Right atrium auricular region (tissue), 2 donors: Measurements from ENCODE around the gene EIF2S2. TPM values are rescaled to one million over a fixed set of nuclear protein-coding genes. Genes with fewer than 3 reads are reported as not detected.

ENCODE experiments used
- DNase-seq: peaks from one replicate; pipeline ENCODE4 v3.0.0-alpha.2; 2019; ENCODE audit warnings: low spot score
- H3K27ac ChIP-seq, 2 donors: fragments of 200-600 bp; sonication (generic); 1 replicate in 1 of 2; 2 replicates in 1 of 2; pipeline ENCODE4 v1.5.1; 2016 to 2019
- H3K27me3 ChIP-seq, 2 donors: fragments of 200-600 bp; sonication (generic); one replicate each; pipeline versions ENCODE4 v1.5.1 to v1.6.0; 2017 to 2019
- H3K36me3 ChIP-seq: fragments of 200-600 bp; sonication (generic); one replicate; pipeline ENCODE4 v1.5.1; 2016
- H3K4me1 ChIP-seq, 2 donors: fragments of 200-600 bp; sonication (generic); one replicate each; pipeline versions ENCODE4 v1.5.1 to v1.6.0; 2017 to 2019
- H3K4me3 ChIP-seq, 2 donors: fragments of 200-600 bp; sonication (generic); 1 replicate in 1 of 2; 2 replicates in 1 of 2; pipeline ENCODE4 v1.5.1; 2017 to 2019; ENCODE audit warnings: mild to moderate bottlenecking in 1 of 2, moderate library complexity in 1 of 2
- H3K9me3 ChIP-seq, 2 donors: fragments of 200-600 bp; sonication (generic); one replicate each; pipeline ENCODE4 v1.5.1; 2019
- CTCF ChIP-seq, 2 donors: fragments of 200-600 bp; sonication (generic); IDR thresholded peaks; one replicate each; pipeline ENCODE4 v1.5.1; 2019; ENCODE audit warnings: antibody characterized with exemption in 2 of 2
- total RNA-seq, 2 donors: library from RNA; depleted of rRNA; stranded (reverse); fragments of >200 nt; gene quantifications; one replicate each; pipeline ENCODE4 v1.1.0, GENCODE V29; 2016

The EIF2S2 gene
- total RNA-seq, 2 donors from 2014 or later: 35.1 to 35.6 TPM

GRCh38 chr20:34110025-34110744 is 1.9 kb downstream of the EIF2S2 start:
- TF ChIP-seq CTCF (IDR thresholded peaks at IDR 0.05): no peak
- Histone ChIP-seq H3K4me3 (peak overlapping the region; percentile 76 to 98), H3K36me3 (peaks cover 1% of the 10 kb centered on the region), H3K27ac (peak overlapping the region in 1 of 2 donors; percentile 93), H3K9me3 (no peaks in the 10 kb centered on the region), H3K27me3 (no peaks in the 10 kb centered on the region), H3K4me1 (peaks cover 0 to 38% of the 10 kb centered on the region in 2 donors)
- DNase-seq: no peak

- H3K4me3 ChIP-seq: no peak overlapping the region
- H3K27me3 ChIP-seq: no peaks in the 10 kb centered on the region
- no peak for TF ChIP-seq CTCF (IDR thresholded peaks at IDR 0.05)
- no peaks in the 10 kb centered on the region for H3K9me3 ChIP-seq
- H3K36me3 ChIP-seq: peaks cover 9% of the 10 kb centered on the region
- H3K4me1 ChIP-seq: peaks cover 0 to 38% of the 10 kb centered on the region in 2 donors
- DNase-seq: no peak
- no peak overlapping the region for H3K27ac ChIP-seq
Observed at GRCh38 chr20:34109442-34109841, 2.6 kb downstream of the EIF2S2 start.

DNA sequence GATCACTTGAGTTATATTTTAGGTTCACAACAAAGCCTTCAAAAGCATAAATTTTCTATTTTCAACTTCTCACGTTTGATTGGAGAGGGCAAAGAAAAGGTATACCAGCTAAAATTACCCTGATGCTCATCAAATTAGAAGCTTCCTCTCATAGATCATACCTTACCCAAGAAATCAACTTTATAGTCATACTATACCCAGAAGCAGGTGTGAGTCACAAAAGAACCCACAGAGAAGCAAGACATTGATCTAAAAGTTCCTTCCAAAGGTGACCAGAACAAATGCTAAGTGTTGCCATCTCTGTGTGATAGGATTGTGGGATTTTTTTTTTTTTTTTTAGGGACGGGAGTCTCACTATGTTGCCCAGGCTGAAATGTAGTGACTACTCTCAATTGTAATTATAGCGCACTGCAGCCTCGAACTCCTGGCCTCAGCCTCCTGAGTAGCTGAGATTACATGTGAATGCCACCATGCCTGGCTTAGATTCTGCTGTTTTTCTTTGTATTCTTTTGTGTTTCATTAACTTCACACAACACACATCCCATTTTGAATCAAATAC is 3.3 kb downstream of the EIF2S2 start:
- Histone ChIP-seq H3K4me1 (peaks cover 0 to 38% of the 10 kb centered on the region in 2 donors), H3K27me3 (no peaks in the 10 kb centered on the region), H3K4me3 (no peak overlapping the region), H3K27ac (no peak overlapping the region), H3K36me3 (peaks cover 16% of the 10 kb centered on the region), H3K9me3 (no peaks in the 10 kb centered on the region)
- DNase-seq: no peak
- no peak for TF ChIP-seq CTCF (IDR thresholded peaks at IDR 0.05)

DNA sequence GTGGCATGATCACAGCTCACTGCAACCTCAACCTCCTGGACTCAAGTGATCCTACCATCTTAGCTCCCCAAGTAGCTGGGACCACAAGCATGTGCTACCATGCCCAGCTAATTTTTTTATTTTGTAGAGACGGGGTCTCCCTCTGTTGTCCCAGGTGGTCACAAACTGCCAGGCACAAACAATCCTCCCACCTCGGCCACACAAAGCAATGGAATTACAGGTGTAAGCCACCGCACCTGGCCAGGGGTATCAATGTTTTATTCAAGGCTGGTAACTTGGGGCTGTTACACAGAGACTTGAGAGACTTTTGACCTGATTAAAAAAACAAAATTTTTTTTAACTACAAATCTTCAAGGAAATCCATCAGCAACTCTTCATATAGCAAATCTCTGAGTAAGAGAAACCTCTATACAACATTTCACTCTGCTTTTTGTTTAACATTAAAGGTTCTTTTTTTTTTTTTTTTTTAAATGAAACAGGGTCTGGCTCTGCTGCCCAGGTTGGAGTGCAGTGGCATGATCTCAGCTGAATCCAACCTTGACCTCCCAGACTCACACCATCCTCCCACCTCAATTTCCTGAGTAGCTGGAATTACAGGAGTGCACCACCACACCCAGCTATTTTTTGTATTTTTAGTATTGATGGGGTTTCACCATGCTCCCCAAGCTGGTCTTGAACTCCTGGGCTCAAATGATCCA is 5.9 kb downstream of the EIF2S2 start:
- Histone ChIP-seq H3K4me3 (no peak overlapping the region), H3K27ac (no peak overlapping the region), H3K36me3 (peaks cover 42% of the 10 kb centered on the region), H3K27me3 (no peaks in the 10 kb centered on the region), H3K9me3 (no peaks in the 10 kb centered on the region), H3K4me1 (peaks cover 0 to 38% of the 10 kb centered on the region in 2 donors)
- no peak for TF ChIP-seq CTCF (IDR thresholded peaks at IDR 0.05)
- DNase-seq: no peak

- Histone ChIP-seq H3K36me3 (peaks cover 61% of the 10 kb centered on the region), H3K27ac (no peak overlapping the region), H3K9me3 (no peaks in the 10 kb centered on the region), H3K27me3 (no peaks in the 10 kb centered on the region), H3K4me1 (peaks cover 0 to 18% of the 10 kb centered on the region in 2 donors), H3K4me3 (no peak overlapping the region)
- TF ChIP-seq CTCF (IDR thresholded peaks at IDR 0.05): no peak
- DNase-seq: no peak
Observed at GRCh38 chr20:34104059-34104458, 8.0 kb downstream of the EIF2S2 start.
